BJ (cell line): ENCODE measurements around the gene CTXN1. TPM values are rescaled to one million over a fixed set of nuclear protein-coding genes. Genes with fewer than 3 reads are reported as not detected.

Source experiments
- CTCF ChIA-PET: fragments of 350-600 bp; formaldehyde crosslinking; extraction: SDS; loops from one replicate; lab custom pipeline; 2021; ENCODE audit warnings: antibody characterized with exemption, inconsistent platforms; lab: Yijun Ruan, JAX
- POLR2A ChIA-PET: fragments of 300-600 bp; sonication (Branson Sonifier 250); formaldehyde crosslinking; extraction: SDS; loops from one replicate; lab custom pipeline; 2021; ENCODE audit warnings: antibody characterized with exemption; lab: Charles Lee
- DNase-seq: peaks from one replicate; pipeline ENCODE4 v3.0.0-alpha.2; 2011; ENCODE audit warnings: low read depth
- H3K27me3 ChIP-seq: 2 replicates; pipeline ENCODE4 v1.6.0; 2011; ENCODE audit warnings: low read length; ENCODE audit not compliant: control insufficient read depth, insufficient read depth
- H3K36me3 ChIP-seq: 2 replicates; pipeline ENCODE4 v1.5.1; 2011; ENCODE audit warnings: low read length; ENCODE audit not compliant: control insufficient read depth, insufficient read depth
- H3K4me3 ChIP-seq: 2 replicates; pipeline ENCODE4 v1.5.1; 2011; ENCODE audit warnings: low read depth, mild to moderate bottlenecking, control low read depth, low read length
- polyA plus RNA-seq: library from polyadenylated mRNA; depleted of rRNA; stranded (reverse); fragments of >200 nt; gene quantifications from 2 replicates; pipeline ENCODE4 v1.2.3, GENCODE V29; 2011
- TF ChIP-seq, protein P1 (sequence below): IDR thresholded peaks from 2 replicates; pipeline ENCODE4 v1.5.1; 2011; ENCODE audit warnings: low read depth, mild to moderate bottlenecking, control low read depth, inconsistent platforms, low read length, moderate library complexity; ENCODE audit not compliant: insufficient read depth

CTXN1 gene
- polyA plus RNA-seq, 1 experiment, result 1.3 TPM

DNA sequence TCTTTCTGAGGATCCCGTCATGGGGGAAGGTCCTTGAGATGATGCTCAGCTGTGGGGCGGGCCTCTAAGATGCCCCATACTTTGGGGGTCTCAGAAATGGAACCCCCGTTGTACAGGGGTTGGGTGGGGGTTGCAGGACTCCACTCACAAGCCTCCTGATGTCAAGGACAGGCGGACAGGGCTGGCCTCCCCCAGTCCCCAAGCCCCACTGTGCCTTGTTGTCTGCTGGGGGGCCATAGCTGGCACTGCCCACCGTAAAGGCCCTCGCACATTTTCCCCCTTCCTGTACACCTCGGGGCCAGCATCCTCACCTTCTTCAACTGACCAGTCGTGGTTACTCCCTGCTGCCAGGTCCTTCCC, 3.1 kb downstream of the CTXN1 start:
- TF ChIP-seq, protein P1, sequence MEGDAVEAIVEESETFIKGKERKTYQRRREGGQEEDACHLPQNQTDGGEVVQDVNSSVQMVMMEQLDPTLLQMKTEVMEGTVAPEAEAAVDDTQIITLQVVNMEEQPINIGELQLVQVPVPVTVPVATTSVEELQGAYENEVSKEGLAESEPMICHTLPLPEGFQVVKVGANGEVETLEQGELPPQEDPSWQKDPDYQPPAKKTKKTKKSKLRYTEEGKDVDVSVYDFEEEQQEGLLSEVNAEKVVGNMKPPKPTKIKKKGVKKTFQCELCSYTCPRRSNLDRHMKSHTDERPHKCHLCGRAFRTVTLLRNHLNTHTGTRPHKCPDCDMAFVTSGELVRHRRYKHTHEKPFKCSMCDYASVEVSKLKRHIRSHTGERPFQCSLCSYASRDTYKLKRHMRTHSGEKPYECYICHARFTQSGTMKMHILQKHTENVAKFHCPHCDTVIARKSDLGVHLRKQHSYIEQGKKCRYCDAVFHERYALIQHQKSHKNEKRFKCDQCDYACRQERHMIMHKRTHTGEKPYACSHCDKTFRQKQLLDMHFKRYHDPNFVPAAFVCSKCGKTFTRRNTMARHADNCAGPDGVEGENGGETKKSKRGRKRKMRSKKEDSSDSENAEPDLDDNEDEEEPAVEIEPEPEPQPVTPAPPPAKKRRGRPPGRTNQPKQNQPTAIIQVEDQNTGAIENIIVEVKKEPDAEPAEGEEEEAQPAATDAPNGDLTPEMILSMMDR, result no peak
- no peak overlapping the region for H3K4me3 ChIP-seq
- DNase-seq, result no peak
- H3K36me3 ChIP-seq, result peaks cover 12% of the 10 kb centered on the region
- H3K27me3 ChIP-seq, result no peaks in the 10 kb centered on the region
- CTCF ChIA-PET, result interaction anchor here (0.8 to 7.1 kb wide), 3 partner anchors 19 to 69 kb away, joined by 3 to 29 read pairs (median 7); partner anchors contain the start of gene MAP2K7
- POLR2A ChIA-PET, result no interaction called here

DNA sequence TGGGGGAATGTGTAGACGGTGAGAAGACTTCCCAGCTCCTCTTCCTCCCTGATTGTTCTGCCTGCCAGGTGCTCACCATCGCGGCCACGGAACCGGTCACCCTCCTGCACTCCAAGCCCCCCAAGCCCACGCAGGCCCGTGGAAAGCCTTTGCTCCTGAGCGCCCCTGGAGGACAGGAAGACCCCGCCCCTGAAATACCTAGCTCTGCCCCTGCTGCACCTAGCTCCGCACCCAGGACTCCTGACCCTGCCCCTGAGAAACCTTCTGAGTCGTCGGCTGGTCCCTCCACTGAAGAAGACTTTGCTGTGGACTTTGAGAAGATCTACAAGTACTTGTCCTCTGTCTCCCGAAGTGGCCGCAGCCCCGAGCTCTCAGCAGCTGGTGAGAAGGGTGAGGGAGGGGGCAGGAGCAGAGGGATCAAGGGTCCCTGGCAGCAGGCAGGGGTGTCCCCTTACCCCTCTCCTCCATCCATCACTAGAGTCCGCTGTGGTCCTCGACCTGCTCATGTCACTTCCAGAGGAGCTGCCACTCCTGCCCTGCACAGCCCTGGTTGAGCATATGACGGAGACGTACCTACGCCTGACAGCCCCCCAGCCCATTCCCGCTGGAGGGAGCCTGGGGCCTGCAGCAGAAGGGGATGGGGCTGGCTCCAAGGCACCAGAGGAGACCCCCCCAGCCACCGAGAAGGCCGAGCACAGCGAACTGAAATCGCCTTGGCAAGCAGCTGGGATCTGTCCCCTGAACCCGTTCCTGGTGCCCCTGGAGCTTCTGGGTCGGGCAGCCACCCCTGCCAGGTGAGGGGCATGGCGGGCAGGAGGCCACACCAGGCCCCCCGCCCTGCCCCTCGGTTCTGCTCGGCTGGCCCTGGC, 3.7 kb downstream of the CTXN1 start:
- Histone ChIP-seq H3K27me3 (no peaks in the 10 kb centered on the region), H3K4me3 (no peak overlapping the region), H3K36me3 (peaks cover 12% of the 10 kb centered on the region)
- ChIA-PET POLR2A (no interaction called here), CTCF (interaction anchor here (0.8 to 7.1 kb wide), 4 partner anchors 19 to 69 kb away, joined by 3 to 29 read pairs (median 10); partner anchors contain the start of gene MAP2K7)
- DNase-seq, result no peak
- TF ChIP-seq, protein P1, result no peak

DNA sequence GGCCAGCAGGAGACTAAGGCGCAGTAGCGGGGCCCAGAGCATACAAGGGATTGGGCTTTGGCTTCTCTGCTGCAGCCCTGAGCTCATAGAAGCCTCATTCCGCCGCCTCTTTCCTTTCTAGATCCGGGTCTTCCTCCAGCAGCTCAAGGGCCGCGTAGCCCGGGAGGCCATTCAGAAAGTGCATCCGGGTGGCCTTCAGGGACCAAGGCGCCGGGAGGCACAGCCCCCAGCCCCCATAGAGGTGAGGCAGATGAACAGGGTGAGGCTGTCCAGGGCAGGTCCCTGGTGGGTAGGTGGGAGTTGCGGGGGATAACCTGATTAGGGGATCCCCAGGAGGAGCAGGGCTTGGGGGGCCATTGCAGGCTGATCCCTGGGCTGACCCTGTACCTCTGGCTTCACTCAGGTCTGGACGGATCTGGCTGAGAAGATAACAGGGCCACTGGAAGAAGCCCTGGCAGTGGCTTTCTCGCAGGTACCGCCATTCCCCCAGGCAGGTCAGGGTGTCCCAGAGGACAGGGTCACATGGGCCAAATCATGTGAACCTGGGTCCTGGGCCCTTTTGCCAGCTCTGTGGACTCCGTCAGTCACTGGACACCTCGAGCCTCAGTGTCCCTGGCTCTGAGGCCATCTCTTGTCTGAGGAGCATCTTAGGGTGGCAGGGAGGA, 4.5 kb downstream of the CTXN1 start:
- ChIA-PET POLR2A (no interaction called here), CTCF (interaction anchor here (1.1 to 7.1 kb wide), 4 partner anchors 8 to 68 kb away, joined by 4 to 29 read pairs (median 12); partner anchors contain the start of gene MAP2K7)
- H3K4me3 ChIP-seq, result peak overlapping the region; percentile 53
- TF ChIP-seq, protein P1, result no peak
- H3K27me3 ChIP-seq, result no peaks in the 10 kb centered on the region
- peaks cover 9% of the 10 kb centered on the region for H3K36me3 ChIP-seq
- DNase-seq, result no peak

DNA sequence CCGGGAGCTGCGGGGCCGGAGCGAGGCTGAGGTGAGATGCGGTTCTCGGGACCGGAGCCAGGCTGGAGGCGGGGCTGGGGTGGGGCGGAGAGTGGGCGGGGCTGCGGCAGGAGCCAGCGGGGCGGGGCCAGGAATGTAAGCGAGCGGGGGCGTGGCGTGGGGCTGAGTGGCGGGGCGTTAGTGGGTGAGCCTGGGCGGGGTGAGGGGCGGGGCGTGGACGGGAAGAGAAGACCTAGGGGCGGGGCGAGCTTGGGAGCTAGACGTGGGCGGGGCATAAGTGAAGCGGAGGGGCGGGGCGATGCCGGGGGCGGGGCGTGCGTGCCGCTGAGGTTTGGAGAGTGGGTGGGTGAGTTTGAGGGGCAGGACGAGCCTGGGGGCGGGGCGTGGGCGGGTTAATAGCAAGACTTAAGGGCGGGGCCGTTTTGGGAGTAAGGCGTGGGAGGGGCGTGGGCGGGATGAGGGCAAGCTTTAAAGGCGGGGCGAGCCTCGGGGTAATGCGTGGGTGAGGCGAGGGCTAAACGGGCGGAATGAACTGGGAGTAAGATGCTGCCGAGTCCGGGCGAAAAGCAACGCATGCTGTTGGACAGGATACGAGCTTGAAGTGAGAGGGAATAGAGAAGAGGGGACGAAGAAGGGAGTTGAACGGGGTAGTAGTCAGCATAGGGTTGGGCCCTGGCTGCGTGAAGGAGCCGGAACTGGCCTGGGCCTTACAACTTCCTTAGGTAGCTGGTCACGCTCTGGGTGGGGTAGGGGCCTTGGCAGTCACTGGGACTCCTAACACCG, 5.2 kb downstream of the CTXN1 start:
- Histone ChIP-seq H3K36me3 (peaks cover 9% of the 10 kb centered on the region), H3K27me3 (no peaks in the 10 kb centered on the region), H3K4me3 (peak overlapping the region; percentile 82)
- peak; percentile 69 for DNase-seq
- ChIA-PET CTCF (interaction anchor here (0.5 to 7.1 kb wide), 7 partner anchors 9 to 353 kb away, joined by 3 to 29 read pairs (median 10); partner anchors contain the start of genes MAP2K7 and TIMM44), POLR2A (interaction anchor here (0.6 to 1.3 kb wide), 5 partner anchors 8 to 1495 kb away, joined by 4 to 20 read pairs (median 5); partner anchors contain the start of genes GPR108 and TIMM44)
- TF ChIP-seq, protein P1, result no peak
